Fibroblast of skin of back (primary cell): ENCODE results near the gene UBE2J2.

Experiments
- DNase-seq: peaks from one replicate; pipeline ENCODE4 v3.0.0-alpha.2; 2013

UBE2J2 gene

GRCh38 chr1:1239227-1239613, 34.4 kb downstream of the UBE2J2 start:
- no peak for DNase-seq

DNA sequence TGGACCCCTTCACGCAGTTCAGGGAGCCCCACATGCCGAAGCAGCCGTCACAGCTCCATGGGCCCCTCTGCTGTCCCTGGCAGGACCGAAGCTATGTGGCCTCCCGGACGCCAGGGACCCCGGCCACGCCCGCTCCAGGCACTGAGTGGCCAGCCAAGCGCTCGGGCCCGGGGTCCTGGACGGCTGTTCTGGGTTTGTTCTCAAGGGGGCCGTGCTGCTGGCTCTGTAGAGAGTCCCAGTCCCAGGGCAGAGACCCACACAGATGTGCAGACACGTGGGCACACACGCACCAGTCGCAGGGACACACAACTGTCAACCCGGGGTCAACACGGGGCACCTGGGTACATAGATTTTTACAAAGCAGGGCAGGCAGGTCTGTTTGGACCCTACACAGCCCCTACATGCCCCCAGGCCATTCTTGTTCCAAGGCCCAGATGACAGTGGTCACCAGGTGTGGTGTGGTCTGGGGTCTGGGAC, 34.9 kb downstream of the UBE2J2 start:
- no peak for DNase-seq

DNA sequence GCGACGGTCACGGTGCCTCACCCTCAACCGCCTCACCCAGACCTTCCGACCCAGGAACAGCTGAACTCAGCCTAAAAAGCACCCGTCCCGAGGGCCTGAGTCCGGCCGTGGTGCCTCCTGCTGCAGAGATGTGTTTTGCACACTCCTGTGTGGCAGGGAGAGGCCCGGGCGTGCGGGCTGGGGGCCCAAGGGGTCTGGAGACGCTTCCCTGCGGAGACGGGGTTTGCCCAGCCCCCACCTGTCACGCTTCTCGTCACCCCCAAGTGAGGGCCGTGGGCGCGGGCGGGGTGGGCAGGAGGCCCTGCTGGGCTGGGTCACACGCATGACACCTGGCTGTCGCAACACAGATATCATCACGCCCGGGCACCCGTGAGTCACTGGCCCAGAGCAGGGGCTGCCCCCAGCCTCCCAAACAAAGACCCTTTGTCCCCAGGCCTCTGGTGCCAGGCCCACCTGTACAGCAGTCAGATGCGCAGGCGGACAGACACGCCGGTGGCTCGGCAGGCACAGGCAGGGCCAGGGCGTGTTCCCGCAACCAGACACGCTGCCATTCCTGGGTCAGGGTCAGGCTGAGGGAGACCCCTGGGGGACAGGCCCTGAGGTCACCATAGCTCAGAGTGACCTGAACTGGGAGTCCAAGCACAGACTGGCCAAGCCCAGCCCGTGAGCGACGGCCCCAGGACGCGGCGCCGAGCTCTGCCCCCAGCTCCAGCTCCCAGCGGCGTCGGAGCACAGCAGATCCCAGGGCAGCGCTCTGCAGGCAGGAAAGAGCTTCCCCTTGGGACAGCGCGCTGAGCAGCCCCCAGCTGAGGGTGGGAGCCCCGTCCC, 35.6 kb downstream of the UBE2J2 start:
- no peak for DNase-seq

DNA sequence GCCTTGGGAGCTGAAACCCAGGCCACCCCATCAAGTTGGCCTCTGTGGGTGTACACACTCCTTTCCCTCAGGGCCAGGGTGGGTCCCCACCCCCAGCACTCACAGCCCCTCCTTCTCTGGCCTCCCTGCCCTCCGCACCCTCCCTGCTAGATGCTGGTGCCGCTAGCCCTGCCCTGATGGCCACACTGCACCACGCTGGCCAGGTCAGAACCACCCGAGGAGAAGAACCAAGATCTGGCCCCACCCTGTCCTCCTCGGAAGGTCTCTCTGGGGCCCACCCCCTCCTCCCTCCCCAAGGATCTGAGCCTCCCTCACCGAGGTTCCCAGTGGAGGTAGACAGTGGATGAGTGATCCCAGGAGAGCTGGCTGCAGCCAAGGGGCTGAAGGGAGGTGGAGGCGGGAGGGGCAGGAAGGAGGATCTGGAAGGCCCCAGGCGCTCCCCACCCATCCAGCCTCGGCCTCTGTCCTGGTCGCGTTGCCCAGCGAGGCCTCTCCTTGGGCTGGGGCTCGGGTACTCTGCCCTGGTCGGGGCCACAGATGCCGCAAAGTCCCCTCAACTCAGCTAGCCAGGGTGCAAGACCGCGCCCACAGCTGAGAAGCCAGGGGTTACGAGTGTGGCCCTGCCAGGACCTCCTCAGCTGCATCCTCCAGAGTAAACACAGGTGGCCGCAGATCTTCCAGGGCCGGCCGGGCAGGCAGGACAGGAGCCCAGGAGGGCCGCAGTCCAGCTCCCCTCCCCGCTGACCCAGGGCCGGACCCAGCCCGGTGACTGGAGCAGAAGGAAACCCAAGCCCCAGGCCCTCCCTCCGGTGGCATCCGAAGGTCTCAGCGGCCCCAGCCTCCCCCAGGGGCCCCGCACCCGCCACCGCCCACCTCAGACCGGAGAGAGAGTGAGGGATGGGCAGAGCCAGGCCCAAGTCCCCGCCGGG, 36.4 kb downstream of the UBE2J2 start:
- DNase-seq, result no peak

- no peak for DNase-seq
Observed at GRCh38 chr1:1236176-1236763, 37.4 kb downstream of the UBE2J2 start.

DNA sequence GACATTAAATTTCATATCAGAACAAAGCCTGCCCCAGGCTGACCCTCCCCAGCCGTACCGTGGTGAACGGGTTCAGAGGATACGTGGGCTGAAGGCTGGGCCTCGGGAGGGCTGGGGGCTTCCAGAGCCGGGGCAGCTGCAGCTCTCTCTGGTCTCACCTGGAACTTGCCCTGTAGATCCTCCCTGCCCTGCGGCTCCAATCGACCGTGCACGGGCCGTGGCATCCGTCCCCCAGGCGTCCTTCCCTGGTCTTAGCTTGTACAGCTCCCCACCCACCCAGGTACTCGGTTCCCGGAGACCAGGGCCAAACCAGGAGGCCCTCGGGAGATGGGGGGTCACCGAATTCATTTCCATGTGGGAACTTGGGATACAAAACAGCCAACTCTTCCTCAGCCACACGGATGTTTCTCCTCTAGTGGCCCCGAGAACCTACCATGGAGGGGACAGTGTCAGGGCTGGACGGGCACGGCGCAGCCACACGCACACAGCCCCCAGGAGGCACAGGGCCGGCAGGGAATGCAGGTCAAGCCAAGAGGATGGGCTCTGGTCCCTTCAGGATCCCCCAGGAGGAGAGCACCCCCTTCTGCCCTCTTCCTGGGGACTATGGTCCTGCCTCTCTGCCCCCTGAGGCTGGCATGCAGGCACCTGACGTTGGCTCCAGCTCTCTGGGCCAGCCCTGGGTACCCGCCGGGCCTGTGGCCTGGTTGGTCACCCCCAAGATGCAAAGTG, 38.5 kb downstream of the UBE2J2 start:
- DNase-seq, result no peak

DNA sequence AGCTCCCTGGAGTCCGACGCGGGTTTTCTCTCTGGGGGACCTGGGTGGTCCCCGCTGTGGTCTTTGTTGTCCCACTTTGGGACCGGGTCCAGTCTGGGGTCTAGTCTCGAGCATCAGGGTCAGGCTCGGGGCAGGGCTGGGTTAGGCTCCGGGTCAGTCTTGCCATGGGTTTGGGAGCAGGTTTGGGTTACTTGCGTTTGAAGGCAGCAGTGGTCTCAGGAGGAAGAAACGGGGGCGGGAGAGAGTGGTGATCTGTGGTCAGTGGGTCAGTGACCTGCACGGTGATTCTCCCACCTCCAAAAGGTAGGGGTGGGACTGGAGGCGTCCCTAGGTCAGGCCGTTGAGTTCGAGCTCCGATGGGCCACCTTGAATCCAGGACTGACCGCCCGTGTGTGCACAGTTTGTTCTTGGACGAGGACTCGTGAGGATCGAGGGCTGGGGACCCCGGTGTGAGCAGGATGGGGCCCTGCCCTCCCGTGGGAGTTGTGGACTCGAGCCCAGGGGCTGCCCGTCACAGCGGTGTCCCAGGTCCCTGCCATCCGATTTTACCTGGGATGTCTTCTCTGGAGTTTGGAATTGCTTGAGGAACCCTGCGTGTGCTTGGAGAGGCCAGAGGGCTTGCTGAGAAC, 39.4 kb downstream of the UBE2J2 start:
- DNase-seq, result no peak

GRCh38 chr1:1233567-1233892, 40.1 kb downstream of the UBE2J2 start:
- no peak for DNase-seq

DNA sequence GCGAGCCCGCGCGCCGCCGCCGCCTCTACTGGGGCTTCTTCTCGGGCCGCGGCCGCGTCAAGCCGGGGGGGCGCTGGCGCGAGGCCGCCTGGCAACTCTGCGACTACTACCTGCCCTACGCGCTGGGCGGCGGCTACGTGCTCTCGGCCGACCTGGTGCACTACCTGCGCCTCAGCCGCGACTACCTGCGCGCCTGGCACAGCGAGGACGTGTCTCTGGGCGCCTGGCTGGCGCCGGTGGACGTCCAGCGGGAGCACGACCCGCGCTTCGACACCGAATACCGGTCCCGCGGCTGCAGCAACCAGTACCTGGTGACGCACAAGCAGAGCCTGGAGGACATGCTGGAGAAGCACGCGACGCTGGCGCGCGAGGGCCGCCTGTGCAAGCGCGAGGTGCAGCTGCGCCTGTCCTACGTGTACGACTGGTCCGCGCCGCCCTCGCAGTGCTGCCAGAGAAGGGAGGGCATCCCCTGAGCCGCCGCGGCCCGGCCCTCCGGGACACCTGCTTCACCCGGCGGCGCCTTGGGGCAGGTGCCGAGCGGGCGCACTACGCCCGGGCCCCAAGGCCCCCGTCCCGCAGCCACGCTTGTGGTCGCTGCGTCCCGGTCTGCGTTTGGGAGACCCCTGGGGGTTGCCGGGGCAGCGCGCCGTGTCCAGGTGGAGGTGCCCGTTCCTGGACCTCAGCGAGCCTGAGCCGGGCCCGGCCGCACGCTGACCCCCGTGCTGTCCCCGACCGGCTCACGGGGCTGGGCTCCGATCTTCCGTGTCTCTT, 40.7 kb downstream of the UBE2J2 start:
- no peak for DNase-seq

DNA sequence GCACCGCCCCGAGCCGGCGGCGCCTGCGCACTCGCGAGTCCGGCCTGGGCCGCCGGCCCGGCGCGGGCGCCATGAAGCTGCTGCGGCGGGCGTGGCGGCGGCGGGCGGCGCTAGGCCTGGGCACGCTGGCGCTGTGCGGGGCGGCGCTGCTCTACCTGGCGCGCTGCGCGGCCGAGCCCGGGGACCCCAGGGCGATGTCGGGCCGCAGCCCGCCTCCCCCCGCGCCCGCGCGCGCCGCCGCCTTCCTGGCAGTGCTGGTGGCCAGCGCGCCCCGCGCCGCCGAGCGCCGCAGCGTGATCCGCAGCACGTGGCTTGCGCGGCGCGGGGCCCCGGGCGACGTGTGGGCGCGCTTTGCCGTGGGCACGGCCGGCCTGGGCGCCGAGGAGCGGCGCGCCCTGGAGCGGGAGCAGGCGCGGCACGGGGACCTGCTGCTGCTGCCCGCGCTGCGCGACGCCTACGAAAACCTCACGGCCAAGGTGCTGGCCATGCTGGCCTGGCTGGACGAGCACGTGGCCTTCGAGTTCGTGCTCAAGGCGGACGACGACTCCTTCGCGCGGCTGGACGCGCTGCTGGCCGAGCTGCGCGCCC, 41.4 kb downstream of the UBE2J2 start, which contains the start of gene B3GALT6:
TSS of gene B3GALT6 (plus strand) at position 30 of the 588 bp plus-strand sequence. CDS start at position 72, 42 bp downstream.
- peak; percentile 43 for DNase-seq

- peak; percentile 96 for DNase-seq
Observed at GRCh38 chr1:1231400-1232207, 42.0 kb downstream of the UBE2J2 start, which contains the start of gene SDF4. SDF4 (minus strand) TSS chr1:1232001; CDS start chr1:1228772, 3,229 bp downstream.

GRCh38 chr1:1230656-1231399, 42.8 kb downstream of the UBE2J2 start:
- peak; percentile 64 for DNase-seq

DNA sequence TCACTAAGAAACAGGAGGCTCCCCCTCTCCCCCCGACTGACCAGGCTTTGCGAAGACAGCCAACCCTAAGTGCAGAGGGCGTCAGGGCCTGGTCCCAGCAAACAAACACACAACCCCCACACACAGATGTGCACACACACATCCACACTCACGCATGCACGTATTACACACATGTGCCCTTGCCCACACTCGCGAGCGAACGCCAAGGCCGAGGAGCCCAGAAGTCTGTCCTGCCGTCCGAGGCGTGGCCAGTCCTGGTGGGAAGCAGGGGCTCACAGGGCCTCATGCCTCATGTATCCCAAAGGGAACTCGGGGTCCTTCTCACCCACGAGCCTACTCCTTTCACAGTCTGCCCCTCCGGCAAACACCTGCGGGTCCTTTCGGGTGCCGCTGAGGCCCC, 43.9 kb downstream of the UBE2J2 start:
- no peak for DNase-seq

GRCh38 chr1:1228596-1229321, 44.9 kb downstream of the UBE2J2 start:
- no peak for DNase-seq

DNA sequence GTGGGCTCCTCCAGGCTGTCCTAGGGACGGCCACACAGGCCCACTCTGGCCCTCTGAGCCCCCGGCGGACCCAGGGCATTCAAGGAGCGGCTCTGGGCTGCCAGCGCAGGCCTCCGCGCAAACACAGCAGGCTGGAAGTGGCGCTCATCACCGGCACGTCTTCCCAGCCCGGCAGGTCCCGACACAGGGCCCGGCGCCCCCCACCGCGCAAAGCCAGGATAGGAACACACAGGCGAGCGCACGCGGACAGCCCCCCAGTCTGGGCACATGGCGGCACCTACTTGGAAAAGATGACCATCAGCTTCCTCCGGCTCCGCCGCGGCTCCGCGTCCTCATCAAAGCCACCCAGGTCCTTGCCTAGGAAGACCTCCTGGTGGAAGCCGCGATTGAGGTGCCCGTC, 45.5 kb downstream of the UBE2J2 start:
- no peak for DNase-seq

- DNase-seq, result no peak
Observed at GRCh38 chr1:1227386-1227785, 46.3 kb downstream of the UBE2J2 start.

GRCh38 chr1:1226566-1227362, 46.9 kb downstream of the UBE2J2 start:
- no peak for DNase-seq
